Lower leg skin (tissue), 4 donors: Measurements from ENCODE around the gene PLEKHA8. TPM values are rescaled to one million over a fixed set of nuclear protein-coding genes. Genes with fewer than 3 reads are reported as not detected.

Source experiments
- DNase-seq, 2 donors: peaks; one replicate each; pipeline ENCODE4 v3.0.0-alpha.2; 2019; ENCODE audit warnings: low spot score in 2 of 2
- H3K4me3 ChIP-seq: fragments of 200-600 bp; sonication (generic); 2 replicates; pipeline ENCODE4 v1.5.1; 2017; ENCODE audit warnings: mild to moderate bottlenecking, low read depth; ENCODE audit not compliant: poor library complexity, severe bottlenecking
- POLR2A ChIP-seq, 2 donors: fragments of 450-650 bp; IDR thresholded peaks; one replicate each; pipeline ENCODE4 v1.6.1; 2016 to 2017; ENCODE audit warnings: antibody characterized with exemption in 2 of 2, mild to moderate bottlenecking in 1 of 2, moderate library complexity in 1 of 2
- WGBS, 2 donors: methylation state at CpG; one replicate each; pipeline ENCODE4 v1.1.5; 2018; 5-methylcytosine and 5-hydroxymethylcytosine counted together
- intact Hi-C: fragments of 100-400 bp; cut with DNase I; formaldehyde crosslinking; loops from one replicate; pipeline ENCODE4 v1.15.0; 2023; ENCODE audit warnings: low total_unique reads
- total RNA-seq, 4 donors: library from RNA; depleted of rRNA; stranded (reverse); fragments of >200 nt; gene quantifications; one replicate each; pipeline ENCODE4 v1.1.0, GENCODE V29; 2016
- TF ChIP-seq, protein P1 (sequence below), 3 donors: fragments of 450-650 bp; IDR thresholded peaks; one replicate each; pipeline ENCODE4 v1.5.1; 2016; ENCODE audit warnings: antibody characterized with exemption in 3 of 3, mild to moderate bottlenecking in 3 of 3, moderate library complexity in 2 of 3

PLEKHA8 gene
- total RNA-seq, 4 donors from 2014 or later = 6.0 to 10.9 (median 6.5) TPM

DNA sequence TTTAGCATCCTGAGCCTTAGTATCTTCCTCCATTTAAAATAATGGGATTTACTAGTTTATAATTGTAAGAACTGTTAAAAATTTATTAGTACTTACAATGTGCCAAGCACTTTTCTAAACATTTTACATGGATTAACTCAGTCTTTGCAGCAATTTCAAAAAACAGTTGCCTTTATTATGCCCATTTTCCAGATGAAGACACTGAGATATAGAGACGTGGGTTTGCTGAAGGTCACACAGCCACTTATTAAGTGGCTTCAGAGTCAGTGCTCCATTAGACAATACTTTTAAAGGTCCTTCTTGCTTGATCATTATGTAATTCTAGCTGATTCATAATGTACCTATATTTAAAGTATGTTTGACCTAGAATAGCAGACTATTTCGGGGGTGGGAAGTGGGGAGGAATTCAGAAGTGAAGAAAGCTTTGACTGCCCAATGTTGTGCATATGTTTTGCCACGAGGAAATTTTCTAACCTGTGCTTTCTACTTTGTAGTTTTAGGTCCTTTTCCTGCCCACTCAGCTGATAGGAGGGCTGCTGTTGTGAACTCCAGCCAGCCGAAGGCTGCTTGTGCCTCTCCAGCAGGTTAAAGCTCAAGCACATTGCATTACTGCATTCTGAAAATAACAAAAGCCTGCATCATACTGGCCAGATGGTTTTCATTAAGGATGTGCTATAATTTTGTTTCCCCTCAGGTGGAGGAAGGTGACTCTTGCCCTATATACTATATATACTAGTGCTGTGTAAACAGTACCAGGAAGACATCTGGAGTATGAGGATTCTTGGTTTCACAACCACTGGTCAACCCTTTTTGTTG lies 4.3 kb downstream of the PLEKHA8 start:
- H3K4me3 ChIP-seq = no peak overlapping the region
- TF ChIP-seq, protein P1, sequence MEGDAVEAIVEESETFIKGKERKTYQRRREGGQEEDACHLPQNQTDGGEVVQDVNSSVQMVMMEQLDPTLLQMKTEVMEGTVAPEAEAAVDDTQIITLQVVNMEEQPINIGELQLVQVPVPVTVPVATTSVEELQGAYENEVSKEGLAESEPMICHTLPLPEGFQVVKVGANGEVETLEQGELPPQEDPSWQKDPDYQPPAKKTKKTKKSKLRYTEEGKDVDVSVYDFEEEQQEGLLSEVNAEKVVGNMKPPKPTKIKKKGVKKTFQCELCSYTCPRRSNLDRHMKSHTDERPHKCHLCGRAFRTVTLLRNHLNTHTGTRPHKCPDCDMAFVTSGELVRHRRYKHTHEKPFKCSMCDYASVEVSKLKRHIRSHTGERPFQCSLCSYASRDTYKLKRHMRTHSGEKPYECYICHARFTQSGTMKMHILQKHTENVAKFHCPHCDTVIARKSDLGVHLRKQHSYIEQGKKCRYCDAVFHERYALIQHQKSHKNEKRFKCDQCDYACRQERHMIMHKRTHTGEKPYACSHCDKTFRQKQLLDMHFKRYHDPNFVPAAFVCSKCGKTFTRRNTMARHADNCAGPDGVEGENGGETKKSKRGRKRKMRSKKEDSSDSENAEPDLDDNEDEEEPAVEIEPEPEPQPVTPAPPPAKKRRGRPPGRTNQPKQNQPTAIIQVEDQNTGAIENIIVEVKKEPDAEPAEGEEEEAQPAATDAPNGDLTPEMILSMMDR (IDR thresholded peaks at IDR 0.05) = no peak
- no peak for TF ChIP-seq POLR2A (IDR thresholded peaks at IDR 0.05)
- WGBS, 2 donors = 66 to 69% methylated on average over 4 of the region's 4 CpGs
- intact Hi-C loops = no loop called here
- no peak for DNase-seq

DNA sequence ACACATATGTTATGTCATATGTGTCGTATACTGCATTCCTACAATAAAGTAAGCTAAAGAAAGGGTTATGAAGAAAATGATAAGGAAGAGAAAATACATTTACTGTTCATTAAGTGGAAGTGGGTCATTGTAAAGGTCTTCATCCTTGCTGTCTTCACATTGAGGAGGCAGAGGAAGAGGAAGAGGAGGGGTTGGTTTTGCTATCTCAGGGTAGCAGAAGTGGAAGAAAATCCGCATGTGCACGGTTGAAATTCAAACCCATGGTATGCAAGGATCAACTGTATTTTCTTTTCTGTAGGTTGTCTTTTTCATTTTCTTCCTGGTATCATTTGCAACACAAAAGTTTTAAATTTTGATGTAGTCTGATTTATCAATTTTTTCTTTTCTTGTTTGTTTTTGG lies 6.3 kb downstream of the PLEKHA8 start:
- TF ChIP-seq, protein P1 (IDR thresholded peaks at IDR 0.05) = no peak
- no peak for TF ChIP-seq POLR2A (IDR thresholded peaks at IDR 0.05)
- intact Hi-C loops = no loop called here
- WGBS, 2 donors = 89 to 95% methylated on average over 3 of the region's 3 CpGs
- no peak overlapping the region for H3K4me3 ChIP-seq
- DNase-seq = no peak

DNA sequence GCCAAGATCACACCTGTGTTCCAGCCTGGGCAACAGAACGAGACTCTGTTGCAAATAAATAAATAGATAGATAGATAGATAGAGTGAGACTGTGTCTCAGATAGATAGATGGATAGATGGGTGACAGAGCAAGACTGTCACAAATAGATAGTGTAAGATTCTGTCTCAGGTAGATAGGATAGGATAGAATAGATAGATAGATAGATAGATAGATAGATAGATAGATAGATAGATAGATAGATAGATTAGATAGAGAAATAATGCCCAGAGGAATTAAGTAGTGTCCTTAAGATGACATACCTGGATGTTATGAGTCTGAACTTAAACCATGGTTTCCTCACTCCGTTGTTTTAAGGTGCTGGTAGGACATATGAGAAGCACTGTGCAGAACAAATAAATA lies 8.0 kb downstream of the PLEKHA8 start:
- 64 to 86% methylated on average over 2 of the region's 2 CpGs for WGBS, 2 donors
- H3K4me3 ChIP-seq = no peak overlapping the region
- TF ChIP-seq POLR2A (IDR thresholded peaks at IDR 0.05) = no peak
- TF ChIP-seq, protein P1 (IDR thresholded peaks at IDR 0.05) = no peak
- no peak for DNase-seq
- intact Hi-C loops = no loop called here

DNA sequence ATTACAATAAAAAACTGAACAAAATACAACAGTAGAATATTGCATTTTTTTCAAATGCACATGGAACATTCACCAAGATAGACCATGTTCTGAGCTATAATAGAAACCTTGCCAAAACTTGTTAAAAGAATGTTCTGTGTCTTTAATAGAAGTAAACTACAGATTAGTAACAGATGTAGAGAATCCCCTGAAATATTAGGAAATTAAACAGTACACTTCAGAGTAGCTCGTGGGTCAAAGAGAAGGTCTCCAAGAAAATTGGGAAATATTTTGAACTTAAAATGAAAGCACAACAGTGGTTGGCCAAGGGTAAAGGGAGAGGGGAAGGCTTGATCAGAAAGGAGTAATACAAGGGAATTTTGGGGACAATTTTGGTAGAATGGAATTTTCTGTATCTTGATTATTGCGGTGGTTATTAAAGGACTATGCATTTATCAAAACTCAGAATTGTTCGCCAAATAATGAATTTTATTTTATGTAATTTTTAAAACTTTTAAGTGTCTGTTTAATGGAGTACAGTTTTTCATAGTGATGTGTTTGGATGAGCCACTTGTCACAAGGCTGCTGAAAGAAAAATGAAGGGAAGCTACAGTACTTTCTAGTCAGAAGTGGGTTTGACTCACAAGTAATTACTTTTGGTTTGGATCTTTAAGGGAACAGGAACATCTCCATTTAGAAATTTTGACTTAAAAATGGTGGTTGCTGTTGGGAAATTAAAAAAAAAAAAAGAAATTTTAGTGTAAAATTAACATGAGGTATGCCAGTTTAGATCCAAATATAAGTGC lies 10.2 kb downstream of the PLEKHA8 start:
- DNase-seq = no peak
- WGBS, 2 donors = 73 to 80% methylated on average over 3 of the region's 3 CpGs
- H3K4me3 ChIP-seq = no peak overlapping the region
- intact Hi-C loops = no loop called here
- TF ChIP-seq, protein P1 (IDR thresholded peaks at IDR 0.05) = no peak
- TF ChIP-seq POLR2A (IDR thresholded peaks at IDR 0.05) = no peak

DNA sequence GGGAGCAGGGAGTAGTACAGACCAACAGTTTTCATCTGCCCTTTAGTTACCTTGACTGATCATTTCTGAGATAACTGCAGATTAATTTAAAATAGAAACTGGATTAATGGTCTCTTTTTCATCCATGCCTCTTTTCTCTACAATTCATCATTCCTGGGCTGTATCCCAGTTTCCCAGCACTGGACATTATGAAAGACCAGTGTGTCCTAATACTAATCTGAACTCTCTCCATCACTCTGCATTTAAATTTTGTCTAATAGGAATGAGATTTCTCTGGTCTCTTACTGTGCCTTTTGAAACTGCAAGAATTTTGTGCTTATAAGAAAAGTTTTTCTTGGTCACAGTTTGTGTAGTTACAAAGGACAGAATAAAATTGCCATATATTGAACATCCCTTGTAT lies 12.7 kb downstream of the PLEKHA8 start:
- intact Hi-C loops = no loop called here
- no peak for TF ChIP-seq POLR2A (IDR thresholded peaks at IDR 0.05)
- TF ChIP-seq, protein P1 (IDR thresholded peaks at IDR 0.05) = no peak
- H3K4me3 ChIP-seq = no peak overlapping the region
- no peak for DNase-seq
